ENCODE results near the gene PCBP2.
"Not testable (repeated sequence)": the region's sequence is repeated elsewhere in the genome, so short reads cannot be mapped to it uniquely, and the experiment has no call there.

Gene PCBP2

GRCh38 chr12:53466640-53467039 is 14.7 kb downstream of the PCBP2 start:
- in situ Hi-C loops (cut with MboI; ENCODE audit: low pct_unique_long_range_greater_than_20kb, low sequenced_read_pairs): no loop called here
- DNase-seq: no peak

GRCh38 chr12:53467082-53467481 is 15.2 kb downstream of the PCBP2 start:
- in situ Hi-C loops (cut with MboI; ENCODE audit: low pct_unique_long_range_greater_than_20kb, low sequenced_read_pairs): no loop called here

DNA sequence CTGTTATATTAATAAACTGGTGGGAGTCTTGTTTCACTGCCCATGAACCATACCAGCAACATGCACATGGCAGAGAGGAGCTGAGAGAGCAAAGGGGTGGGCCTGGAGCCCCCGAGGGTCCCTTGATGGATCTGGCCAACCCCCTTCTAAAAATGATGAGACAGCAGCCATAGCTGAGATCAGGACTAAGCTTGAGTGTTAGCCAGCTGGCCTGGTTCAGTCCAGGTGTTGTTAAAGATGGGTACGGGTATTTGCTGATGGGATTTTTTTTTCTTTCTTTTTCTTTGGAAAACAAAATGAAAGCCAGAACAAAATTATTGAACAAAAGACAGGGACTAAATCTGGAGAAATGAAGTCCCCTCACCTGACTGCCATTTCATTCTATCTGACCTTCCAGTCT is 16.0 kb downstream of the PCBP2 start:
- no peak for DNase-seq
- in situ Hi-C loops (cut with MboI; ENCODE audit: low pct_unique_long_range_greater_than_20kb, low sequenced_read_pairs): no loop called here

More at GRCh38 chr12:53467082-53467481, 15.2 kb downstream of the PCBP2 start:
- DNase-seq: no peak

- in situ Hi-C loops (cut with MboI; ENCODE audit: low pct_unique_long_range_greater_than_20kb, low sequenced_read_pairs): no loop called here
- no peak for DNase-seq
These were observed 16.4 kb downstream of the PCBP2 start for GRCh38 chr12:53468282-53468681.

DNA sequence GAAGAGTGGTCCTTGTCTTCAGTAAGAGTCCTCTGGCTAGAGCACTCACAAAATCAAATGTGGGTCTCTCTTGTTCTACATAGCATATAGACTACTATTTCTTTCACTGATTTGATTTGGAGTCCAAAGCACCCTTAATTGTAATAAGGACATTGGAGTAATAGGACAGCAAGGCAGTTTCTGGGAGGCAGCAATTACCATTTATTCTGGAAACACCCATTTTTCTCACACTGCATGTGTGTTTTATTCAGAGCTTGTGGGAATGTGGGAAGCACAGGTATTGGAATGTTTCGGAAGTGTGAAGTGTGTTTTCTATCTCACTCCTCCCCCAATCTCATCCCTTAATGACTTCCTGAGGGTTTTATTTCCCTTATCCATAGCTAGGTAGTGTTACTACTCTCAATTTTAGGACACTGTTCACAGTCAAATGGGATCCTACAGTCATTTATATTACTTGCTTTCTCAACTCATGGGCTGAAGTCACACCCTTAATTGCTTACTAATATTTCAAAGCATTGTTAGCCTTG is 20.2 kb downstream of the PCBP2 start:
- no peak for DNase-seq
- in situ Hi-C loops (cut with MboI; ENCODE audit: low pct_unique_long_range_greater_than_20kb, low sequenced_read_pairs): no loop called here

DNA sequence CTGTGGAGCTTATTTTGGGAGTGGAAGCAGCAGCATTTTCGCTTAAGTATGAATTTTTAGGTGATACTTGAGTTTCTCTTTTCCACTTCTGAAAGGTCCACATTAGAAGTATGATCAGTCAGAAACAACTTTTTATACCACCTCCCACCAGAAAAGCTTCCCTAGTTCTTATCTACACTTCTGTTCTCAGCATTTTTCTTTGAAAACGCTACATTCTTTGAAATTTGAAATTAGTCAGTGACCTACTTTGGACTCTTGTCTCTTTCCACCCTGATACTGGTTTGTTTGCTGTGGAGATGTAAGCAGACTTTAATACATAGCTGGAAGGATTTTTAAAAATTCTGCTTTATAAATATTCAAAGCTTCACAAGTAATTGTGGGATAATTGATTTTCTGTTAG is 22.2 kb downstream of the PCBP2 start:
- in situ Hi-C loops (cut with MboI; ENCODE audit: low pct_unique_long_range_greater_than_20kb, low sequenced_read_pairs): no loop called here
- DNase-seq: no peak

- in situ Hi-C loops (cut with MboI; ENCODE audit: low pct_unique_long_range_greater_than_20kb, low sequenced_read_pairs): no loop called here
These were observed 22.9 kb downstream of the PCBP2 start for GRCh38 chr12:53474819-53475218.

DNA sequence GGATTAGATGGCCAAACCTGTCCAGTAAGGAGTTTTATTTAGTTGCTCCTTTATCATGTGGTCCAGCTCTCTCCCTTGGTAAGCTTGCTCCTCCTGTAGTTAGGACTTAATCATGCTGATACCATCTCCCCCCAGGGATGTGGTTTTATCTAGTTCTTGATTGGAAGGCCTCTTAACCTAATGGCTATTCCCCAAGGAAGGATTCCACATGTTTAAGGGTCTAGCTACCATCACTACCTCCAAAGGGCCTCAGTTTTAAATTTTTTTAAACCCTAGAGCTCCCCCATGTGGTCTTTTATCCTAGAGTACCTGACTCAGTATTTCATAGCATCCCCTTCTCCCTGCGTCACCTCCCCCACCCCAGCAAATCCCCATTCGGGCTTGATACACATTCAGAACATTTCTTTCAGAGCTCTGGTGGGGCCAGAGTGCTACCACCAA is 24.9 kb downstream of the PCBP2 start:
- in situ Hi-C loops (cut with MboI; ENCODE audit: low pct_unique_long_range_greater_than_20kb, low sequenced_read_pairs): no loop called here
- DNase-seq: peak; percentile 65

More at GRCh38 chr12:53474819-53475218, 22.9 kb downstream of the PCBP2 start:
- DNase-seq: no peak

DNA sequence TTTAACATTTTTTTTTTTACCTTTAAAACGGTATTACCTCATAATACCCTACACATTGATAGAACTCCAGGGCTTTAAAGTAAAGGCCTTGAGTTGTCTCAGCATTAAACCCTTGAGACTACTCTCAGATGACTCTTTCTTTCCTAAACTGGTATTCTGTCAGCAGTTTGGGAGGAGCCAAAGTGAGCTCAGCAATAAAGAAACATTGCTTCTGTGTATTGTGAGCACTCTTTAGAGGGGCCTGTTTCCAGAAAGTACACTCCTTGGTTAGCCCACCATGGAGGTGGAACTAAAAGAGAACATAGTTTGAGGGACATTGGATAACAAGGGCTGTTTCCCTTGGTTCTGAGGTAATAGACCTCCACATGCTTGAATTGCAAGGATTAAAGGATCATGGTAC is 27.0 kb downstream of the PCBP2 start:
- DNase-seq: no peak
- in situ Hi-C loops (cut with MboI; ENCODE audit: low pct_unique_long_range_greater_than_20kb, low sequenced_read_pairs): no loop called here

- DNase-seq: no peak
- in situ Hi-C loops (cut with MboI; ENCODE audit: low pct_unique_long_range_greater_than_20kb, low sequenced_read_pairs): no loop called here
These were observed 27.4 kb downstream of the PCBP2 start for GRCh38 chr12:53479331-53479730.

- in situ Hi-C loops (cut with MboI; ENCODE audit: low pct_unique_long_range_greater_than_20kb, low sequenced_read_pairs): no loop called here
- DNase-seq: no peak
These were observed 28.9 kb downstream of the PCBP2 start for GRCh38 chr12:53480491-53481442.

- DNase-seq; in situ Hi-C loops (cut with MboI; ENCODE audit: low pct_unique_long_range_greater_than_20kb, low sequenced_read_pairs): not testable (repeated sequence)
These were observed 29.6 kb downstream of the PCBP2 start for GRCh38 chr12:53481458-53481857.

DNA sequence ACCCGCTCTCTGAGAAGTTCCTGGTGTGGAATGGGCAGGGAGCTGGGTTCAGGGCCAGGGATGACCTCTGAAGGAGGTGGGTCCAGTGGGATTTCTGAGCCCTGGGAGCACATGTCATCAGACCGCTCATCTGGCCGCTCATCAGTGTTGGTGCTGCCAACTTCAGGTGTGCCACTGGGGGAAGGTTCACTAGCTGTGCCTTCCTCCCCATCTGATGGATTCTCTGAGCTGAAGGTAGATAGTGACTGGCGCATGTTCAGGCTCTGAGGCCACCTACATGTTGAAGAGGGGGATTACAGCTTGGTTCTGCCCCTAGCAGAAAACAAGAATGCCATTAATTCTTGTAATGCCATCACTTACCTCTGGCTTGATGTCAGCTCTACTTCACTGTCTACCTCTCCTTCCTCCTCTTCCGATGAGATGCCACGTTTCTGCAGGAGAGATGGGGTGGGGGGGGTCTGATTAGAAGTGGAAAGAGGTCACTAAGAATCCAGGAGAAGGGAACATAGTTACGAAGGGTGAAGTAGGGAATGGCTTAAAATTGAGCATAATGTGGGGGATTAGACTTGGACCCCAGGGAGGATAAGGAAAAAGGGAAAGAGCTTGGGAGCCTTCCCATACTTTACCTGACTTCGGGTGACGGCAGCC is 30.2 kb downstream of the PCBP2 start:
- in situ Hi-C loops (cut with MboI; ENCODE audit: low pct_unique_long_range_greater_than_20kb, low sequenced_read_pairs): no loop called here
- peak; percentile 36 for DNase-seq

GRCh38 chr12:53482626-53483168 is 30.8 kb downstream of the PCBP2 start:
- DNase-seq: no peak
- in situ Hi-C loops (cut with MboI; ENCODE audit: low pct_unique_long_range_greater_than_20kb, low sequenced_read_pairs): no loop called here

DNA sequence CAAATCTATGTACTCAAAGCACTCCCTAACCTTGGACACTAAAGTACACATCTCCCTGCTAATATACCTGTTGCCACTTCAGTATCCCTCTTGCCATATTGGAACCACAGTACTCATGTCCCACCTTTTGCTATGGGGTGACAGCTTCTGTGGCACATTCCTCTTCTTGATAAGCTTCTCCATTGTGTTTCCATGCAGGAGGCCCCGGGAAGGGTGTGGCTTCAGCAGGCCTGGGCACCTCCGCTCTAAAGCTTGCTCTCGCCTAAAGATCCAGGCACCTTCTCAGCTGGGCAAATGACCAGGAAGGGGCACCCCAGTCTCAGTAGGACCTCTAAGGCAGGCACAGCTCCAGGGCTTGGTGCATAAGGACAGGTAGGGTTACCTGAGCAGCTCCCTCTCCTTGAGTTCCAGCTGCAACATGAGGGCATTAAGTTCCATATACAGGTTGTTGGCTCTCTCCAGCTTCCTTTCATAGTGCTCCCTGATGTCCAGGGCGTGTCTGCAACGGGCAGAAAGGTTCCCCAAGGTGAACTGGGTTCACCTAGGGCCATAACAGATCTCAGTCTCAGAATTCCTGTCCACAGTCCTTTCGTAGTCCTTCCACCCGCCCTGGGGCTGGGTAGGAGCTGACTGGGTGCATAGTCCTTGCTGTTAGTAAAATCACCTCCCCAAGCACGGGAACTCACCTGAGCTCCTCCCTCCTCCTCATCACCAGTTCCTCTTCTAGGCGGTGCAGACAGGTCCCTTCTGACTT is 31.5 kb downstream of the PCBP2 start:
- in situ Hi-C loops (cut with MboI; ENCODE audit: low pct_unique_long_range_greater_than_20kb, low sequenced_read_pairs): no loop called here
- peak; percentile 26 for DNase-seq

DNA sequence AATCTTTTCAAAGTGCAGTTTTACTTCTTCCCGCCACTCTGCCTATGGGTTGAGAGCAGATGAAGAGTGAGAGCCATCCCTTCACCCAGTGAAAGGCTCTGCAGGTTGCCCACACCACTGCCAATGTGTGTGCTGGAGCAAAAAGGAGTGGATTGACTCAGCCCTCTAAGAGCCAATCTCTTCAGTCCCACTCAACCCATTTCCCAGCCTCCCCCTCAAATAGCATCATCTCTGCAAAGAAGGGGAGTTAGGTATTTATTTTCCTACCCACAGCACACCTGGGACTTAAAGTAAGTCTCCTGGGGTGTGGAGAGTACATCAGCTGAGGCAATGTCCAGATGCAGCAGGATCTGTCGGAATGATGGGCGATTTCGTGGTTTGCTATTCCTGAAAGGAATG is 32.1 kb downstream of the PCBP2 start:
- in situ Hi-C loops (cut with MboI; ENCODE audit: low pct_unique_long_range_greater_than_20kb, low sequenced_read_pairs): no loop called here
- no peak for DNase-seq

DNA sequence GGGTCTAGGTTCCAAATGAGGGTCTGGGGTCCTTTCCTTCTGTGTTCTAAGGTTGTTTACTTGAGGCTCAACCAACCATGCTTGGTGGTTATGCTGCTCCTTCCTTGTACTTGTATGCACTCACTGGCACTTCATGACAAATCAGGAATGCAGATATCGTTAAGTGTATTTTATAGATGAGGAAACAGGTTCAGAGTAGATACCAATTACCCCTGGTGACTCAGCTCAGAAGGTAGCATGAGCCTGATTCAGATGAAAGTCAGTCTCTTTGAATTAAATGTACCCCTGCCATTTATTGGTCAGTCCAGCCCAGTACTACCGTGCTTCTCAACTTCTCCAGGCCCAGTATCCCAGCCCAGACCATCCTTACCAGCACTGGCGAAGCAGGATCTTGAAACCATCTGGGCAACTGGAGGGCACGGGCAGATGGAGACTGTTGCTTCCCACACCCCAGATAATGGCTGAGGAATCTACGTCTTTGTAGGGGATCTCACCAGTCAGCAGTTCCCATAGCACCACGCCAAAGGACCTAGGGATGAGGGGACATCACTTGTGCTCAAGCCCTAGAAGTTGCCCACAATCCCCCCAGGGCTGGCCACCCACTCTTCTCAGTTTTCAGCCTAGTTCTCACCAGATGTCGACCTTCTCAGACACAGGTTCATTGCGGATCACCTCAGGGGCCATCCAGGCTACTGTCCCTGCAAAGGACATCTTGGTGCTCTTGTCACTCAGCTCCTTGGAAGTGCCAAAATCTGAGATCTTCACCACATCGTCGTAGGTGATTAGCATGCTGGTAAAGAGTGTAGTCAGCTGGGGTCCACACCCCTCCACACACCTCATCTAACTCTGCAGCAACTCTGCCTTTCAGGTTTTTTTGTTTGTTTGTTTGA is 33.0 kb downstream of the PCBP2 start:
- in situ Hi-C loops (cut with MboI; ENCODE audit: low pct_unique_long_range_greater_than_20kb, low sequenced_read_pairs): no loop called here
- no peak for DNase-seq
